Panc1 (cell line): ENCODE results near the gene FOXD1.

Source experiments
- CTCF ChIP-seq: fragments of 450-650 bp; IDR thresholded peaks from 2 replicates; pipeline ENCODE4 v1.5.1; 2017; ENCODE audit warnings: mild to moderate bottlenecking
- POLR2AphosphoS5 ChIP-seq: IDR thresholded peaks from 2 replicates; pipeline ENCODE4 v1.6.1; 2012; ENCODE audit warnings: mild to moderate bottlenecking, low read depth, low read length, moderate library complexity
- SIN3A ChIP-seq: IDR thresholded peaks from 2 replicates; pipeline ENCODE4 v1.6.1; 2012; ENCODE audit warnings: low read depth, mild to moderate bottlenecking, low read length, moderate library complexity, borderline replicate concordance; ENCODE audit not compliant: insufficient read depth
- TF ChIP-seq, protein P1 (sequence below), 2 experiments: IDR thresholded peaks; 2 replicates each; pipeline ENCODE4 v1.6.1; 2011 to 2012; ENCODE audit warnings: low read depth in 2 of 2, control low read depth in 1 of 2, low read length in 1 of 2, mild to moderate bottlenecking in 1 of 2, moderate library complexity in 1 of 2; ENCODE audit not compliant: insufficient read depth in 1 of 2

GRCh38 chr5:73426034-73426433, 22.5 kb downstream of the FOXD1 start:
- TF ChIP-seq CTCF (no peak), POLR2AphosphoS5 (no peak), SIN3A (no peak)
- TF ChIP-seq, protein P1, sequence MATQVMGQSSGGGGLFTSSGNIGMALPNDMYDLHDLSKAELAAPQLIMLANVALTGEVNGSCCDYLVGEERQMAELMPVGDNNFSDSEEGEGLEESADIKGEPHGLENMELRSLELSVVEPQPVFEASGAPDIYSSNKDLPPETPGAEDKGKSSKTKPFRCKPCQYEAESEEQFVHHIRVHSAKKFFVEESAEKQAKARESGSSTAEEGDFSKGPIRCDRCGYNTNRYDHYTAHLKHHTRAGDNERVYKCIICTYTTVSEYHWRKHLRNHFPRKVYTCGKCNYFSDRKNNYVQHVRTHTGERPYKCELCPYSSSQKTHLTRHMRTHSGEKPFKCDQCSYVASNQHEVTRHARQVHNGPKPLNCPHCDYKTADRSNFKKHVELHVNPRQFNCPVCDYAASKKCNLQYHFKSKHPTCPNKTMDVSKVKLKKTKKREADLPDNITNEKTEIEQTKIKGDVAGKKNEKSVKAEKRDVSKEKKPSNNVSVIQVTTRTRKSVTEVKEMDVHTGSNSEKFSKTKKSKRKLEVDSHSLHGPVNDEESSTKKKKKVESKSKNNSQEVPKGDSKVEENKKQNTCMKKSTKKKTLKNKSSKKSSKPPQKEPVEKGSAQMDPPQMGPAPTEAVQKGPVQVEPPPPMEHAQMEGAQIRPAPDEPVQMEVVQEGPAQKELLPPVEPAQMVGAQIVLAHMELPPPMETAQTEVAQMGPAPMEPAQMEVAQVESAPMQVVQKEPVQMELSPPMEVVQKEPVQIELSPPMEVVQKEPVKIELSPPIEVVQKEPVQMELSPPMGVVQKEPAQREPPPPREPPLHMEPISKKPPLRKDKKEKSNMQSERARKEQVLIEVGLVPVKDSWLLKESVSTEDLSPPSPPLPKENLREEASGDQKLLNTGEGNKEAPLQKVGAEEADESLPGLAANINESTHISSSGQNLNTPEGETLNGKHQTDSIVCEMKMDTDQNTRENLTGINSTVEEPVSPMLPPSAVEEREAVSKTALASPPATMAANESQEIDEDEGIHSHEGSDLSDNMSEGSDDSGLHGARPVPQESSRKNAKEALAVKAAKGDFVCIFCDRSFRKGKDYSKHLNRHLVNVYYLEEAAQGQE (IDR thresholded peaks at IDR 0.05; ENCODE audit: insufficient read depth in 1 of 2, low read depth in 2 of 2, low read length in 1 of 2), result no peak
